Kidney (tissue), 14 donors: ENCODE measurements around the gene CLEC3B. TPM values are rescaled to one million over a fixed set of nuclear protein-coding genes. Genes with fewer than 3 reads are reported as not detected.

Experiments used
- DNase-seq, 5 donors: peaks; one replicate each; pipeline ENCODE4 v3.0.0-alpha.2; 2013 to 2020
- FAIRE-seq: peaks from 2 replicates; lab custom pipeline; 2012; peaks lifted over from hg19 to GRCh38; lab: Jason Lieb, UNC
- H3K27ac ChIP-seq, 2 donors: one replicate each; pipeline ENCODE4 v1.7.0; 2013; ENCODE audit warnings: low read depth in 2 of 2, low read length in 2 of 2, inconsistent platforms in 1 of 2
- H3K27me3 ChIP-seq: one replicate; pipeline ENCODE4 v1.7.1; 2013; ENCODE audit warnings: low read length, inconsistent platforms; ENCODE audit not compliant: control insufficient read depth, insufficient read depth
- H3K36me3 ChIP-seq, 3 donors: one replicate each; pipeline versions ENCODE4 v1.7.0 to v1.7.1; 2013; ENCODE audit warnings: low read length in 3 of 3, control low read depth in 1 of 3, inconsistent platforms in 1 of 3; ENCODE audit not compliant: insufficient read depth in 3 of 3, control insufficient read depth in 2 of 3
- H3K4me1 ChIP-seq, 3 donors: one replicate each; pipeline versions ENCODE4 v1.7.0 to v1.7.1; 2013; ENCODE audit warnings: low read length in 3 of 3, inconsistent platforms in 1 of 3, low read depth in 1 of 3; ENCODE audit not compliant: control insufficient read depth in 2 of 3, insufficient read depth in 2 of 3
- H3K4me3 ChIP-seq, 3 donors: one replicate each; pipeline versions ENCODE4 v1.7.0 to v1.8.1; 2013; ENCODE audit warnings: low read length in 3 of 3, control low read depth in 1 of 3, inconsistent platforms in 1 of 3
- H3K9ac ChIP-seq, 3 donors: one replicate each; pipeline versions ENCODE4 v1.7.0 to v1.7.1; 2013; ENCODE audit warnings: low read length in 3 of 3, control low read depth in 1 of 3, inconsistent platforms in 1 of 3
- H3K9me3 ChIP-seq, 3 donors: one replicate each; pipeline versions ENCODE4 v1.7.0 to v1.7.1; 2013; ENCODE audit warnings: low read length in 3 of 3, control low read depth in 1 of 3, inconsistent platforms in 1 of 3; ENCODE audit not compliant: control insufficient read depth in 2 of 3, insufficient read depth in 1 of 3
- CTCF ChIP-seq: IDR thresholded peaks from 3 replicates; pipeline ENCODE4 v1.5.1; 2012; ENCODE audit warnings: mild to moderate bottlenecking, moderate library complexity, borderline replicate concordance; ENCODE audit not compliant: insufficient read depth; ENCODE audit errors: extremely low read depth
- intact Hi-C: fragments of 100-400 bp; cut with DNase I; formaldehyde crosslinking; loops from one replicate; pipeline ENCODE4 v1.11.1; 2022
- polyA plus RNA-seq: library from polyadenylated mRNA; stranded (reverse); fragments of 350-450 nt; fragmentation: Illumina TruSeq; extraction: RNeasy Lipid Tissue Mini Kit (QIAGEN cat#74804); gene quantifications from one replicate; pipeline ENCODE4 v1.2.3, GENCODE V29; 2014; ENCODE audit warnings: low read depth, low replicate concordance; ENCODE audit not compliant: insufficient read depth
- total RNA-seq: library from RNA; stranded (reverse); fragmentation: NEBNext Ultra II Directional; extraction: Animal tissue kit (Norgen Biotek cat#: 25700); gene quantifications from one replicate; pipeline ENCODE4 v1.2.1, GENCODE V29; 2021
- donor health status: control.
- donor health status: control.
- donor health status: control.
- donor health status: control.
- donor health status: control.
- donor health status: DM: yes; HTN: yes; CAD: no.
- donor health status: Normal renal cell carcinoma (clear cell type).

Gene CLEC3B
- total and polyA plus RNA-seq, 2 donors from 2014 or later: 45.3 to 284 TPM

DNA sequence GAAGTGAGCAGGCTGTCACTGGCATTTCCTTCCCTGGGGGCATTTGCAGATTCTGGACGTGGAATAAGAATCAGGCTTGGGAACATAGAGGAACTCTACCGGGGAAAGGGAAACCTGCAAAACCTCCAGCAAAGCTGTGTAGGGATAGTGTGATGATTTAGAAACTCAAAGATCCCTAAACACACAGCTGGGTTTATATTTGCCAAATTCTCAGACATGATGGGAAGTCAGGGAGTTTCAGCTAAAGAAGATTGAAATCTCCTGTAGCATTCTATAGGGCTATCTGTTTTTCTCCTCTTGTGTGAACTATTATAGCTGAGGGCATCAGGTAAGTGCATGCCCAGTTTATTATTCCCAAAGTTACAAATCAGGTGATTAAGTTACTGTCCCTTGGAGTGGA is 9.2 kb upstream of the CLEC3B start:
- Histone ChIP-seq H3K27me3 (no peaks in the 10 kb centered on the region), H3K9ac (no peak overlapping the region), H3K4me3 (no peak overlapping the region), H3K4me1 (peaks cover 0 to 11% (median 11%) of the 10 kb centered on the region in 3 donors), H3K36me3 (peaks cover 0 to 5% (median 3%) of the 10 kb centered on the region in 3 donors), H3K9me3 (no peaks in the 10 kb centered on the region), H3K27ac (no peak overlapping the region)
- no peak for TF ChIP-seq CTCF
- intact Hi-C loops: no loop called here
- FAIRE-seq (no peak), DNase-seq (no peak)

GRCh38 chr3:45017821-45018220 is 8.3 kb upstream of the CLEC3B start:
- H3K36me3 ChIP-seq: peaks cover 0 to 2% (median 0%) of the 10 kb centered on the region in 3 donors
- no peak overlapping the region for H3K9ac ChIP-seq
- intact Hi-C loops: no loop called here
- DNase-seq: no peak
- no peaks in the 10 kb centered on the region for H3K9me3 ChIP-seq
- H3K4me1 ChIP-seq: peaks cover 0 to 5% (median 2%) of the 10 kb centered on the region in 3 donors
- H3K4me3 ChIP-seq: no peak overlapping the region
- no peak for TF ChIP-seq CTCF
- no peak overlapping the region for H3K27ac ChIP-seq
- FAIRE-seq: no peak
- H3K27me3 ChIP-seq: no peaks in the 10 kb centered on the region

GRCh38 chr3:45020534-45020933 is 5.6 kb upstream of the CLEC3B start:
- Histone ChIP-seq H3K9ac (no peak overlapping the region), H3K4me1 (peaks cover 0 to 12% (median 0%) of the 10 kb centered on the region in 3 donors), H3K4me3 (no peak overlapping the region), H3K36me3 (no peaks in the 10 kb centered on the region), H3K27me3 (no peaks in the 10 kb centered on the region), H3K9me3 (no peaks in the 10 kb centered on the region), H3K27ac (no peak overlapping the region)
- no peak for TF ChIP-seq CTCF
- FAIRE-seq: no peak
- intact Hi-C loops: no loop called here
- DNase-seq: no peak

- no peak overlapping the region for H3K27ac ChIP-seq
- no peak overlapping the region for H3K4me3 ChIP-seq
- H3K9ac ChIP-seq: no peak overlapping the region
- H3K27me3 ChIP-seq: no peaks in the 10 kb centered on the region
- H3K36me3 ChIP-seq: no peaks in the 10 kb centered on the region
- peaks cover 0 to 15% (median 0%) of the 10 kb centered on the region in 3 donors for H3K4me1 ChIP-seq
- no peak for DNase-seq
- no peaks in the 10 kb centered on the region for H3K9me3 ChIP-seq
- no peak for TF ChIP-seq CTCF
- intact Hi-C loops: no loop called here
- FAIRE-seq: no peak
Observed at GRCh38 chr3:45021524-45022297, 4.4 kb upstream of the CLEC3B start.
